Tibial nerve (tissue), 4 donors: Measurements from ENCODE around the gene CERS1.

Source experiments
- CTCF ChIP-seq, 5 experiments: fragments of 200-600 bp in 3 of 5; fragments of 450-650 bp in 2 of 5; sonication (generic) in 3 of 5; IDR thresholded peaks; one replicate each; pipeline ENCODE4 v1.5.1; 2016 to 2019; ENCODE audit warnings: antibody characterized with exemption in 5 of 5, mild to moderate bottlenecking in 3 of 5, moderate library complexity in 2 of 5
- EP300 ChIP-seq, 2 donors: sonication (generic); formaldehyde crosslinking; IDR thresholded peaks; one replicate each; pipeline ENCODE4 v1.6.1; 2017; ENCODE audit warnings: antibody characterized with exemption in 2 of 2, mild to moderate bottlenecking in 1 of 2
- POLR2A ChIP-seq, 2 donors: fragments of 450-650 bp; IDR thresholded peaks; one replicate each; pipeline ENCODE4 v1.6.1; 2017; ENCODE audit warnings: antibody characterized with exemption in 2 of 2, mild to moderate bottlenecking in 2 of 2, moderate library complexity in 2 of 2

GRCh38 chr19:18833849-18834643 is 61.9 kb downstream of the CERS1 start:
- TF ChIP-seq CTCF (IDR thresholded peaks at IDR 0.05) (no peak), POLR2A (IDR thresholded peaks at IDR 0.05) (no peak), EP300 (IDR thresholded peaks at IDR 0.05) (no peak)
